OCI-LY1 (cell line): ENCODE measurements around the gene DAZL.
A peak's percentile ranks its signal among the peaks of the same experiment; 100 is the strongest.

Experiments used
- H2AFZ ChIP-seq: fragments of 200-600 bp; sonication (generic), shearing (Covaris generic); 2 replicates; pipeline ENCODE4 v1.6.0; 2014; ENCODE audit warnings: antibody characterized with exemption, mild to moderate bottlenecking, low read length
- H3F3A ChIP-seq: fragments of 200-600 bp; sonication (generic), shearing (Covaris generic); 2 replicates; pipeline ENCODE4 v1.6.0; 2014; ENCODE audit warnings: mild to moderate bottlenecking, antibody characterized with exemption, low read length, moderate library complexity; ENCODE audit not compliant: insufficient read depth
- H3K27ac ChIP-seq: fragments of 200-600 bp; sonication (generic); 2 replicates; pipeline ENCODE4 v1.5.1; 2014; ENCODE audit warnings: low read length, mixed run types, mild to moderate bottlenecking, low read depth; ENCODE audit not compliant: poor library complexity, severe bottlenecking
- H3K27me3 ChIP-seq: fragments of 200-600 bp; sonication (generic); 2 replicates; pipeline ENCODE4 v1.6.0; 2014; ENCODE audit warnings: antibody characterized with exemption, mild to moderate bottlenecking, low read length, moderate library complexity; ENCODE audit not compliant: insufficient read depth
- H3K36me3 ChIP-seq: fragments of 200-600 bp; sonication (generic); 2 replicates; pipeline ENCODE4 v1.6.1; 2014; ENCODE audit warnings: mild to moderate bottlenecking, antibody characterized with exemption, low read length, moderate library complexity, mixed read lengths; ENCODE audit not compliant: insufficient read depth
- H3K4me1 ChIP-seq: fragments of 200-600 bp; sonication (generic); 2 replicates; pipeline ENCODE4 v1.5.1; 2014; ENCODE audit warnings: mild to moderate bottlenecking, low read length, moderate library complexity; ENCODE audit not compliant: insufficient read depth, severe bottlenecking
- H3K4me2 ChIP-seq: fragments of 200-600 bp; sonication (generic), shearing (Covaris generic); 2 replicates; pipeline ENCODE4 v1.6.1; 2014; ENCODE audit warnings: low read length
- H3K4me3 ChIP-seq: fragments of 200-600 bp; sonication (generic); 2 replicates; pipeline ENCODE4 v1.5.1; 2014; ENCODE audit warnings: low read length, low read depth, mild to moderate bottlenecking, mixed read lengths; ENCODE audit not compliant: poor library complexity, severe bottlenecking
- H3K79me2 ChIP-seq: fragments of 200-600 bp; shearing (Covaris generic); 2 replicates; pipeline ENCODE4 v1.6.1; 2016; ENCODE audit warnings: mixed run types, low read length, mixed read lengths; ENCODE audit not compliant: insufficient read depth
- H3K9ac ChIP-seq: fragments of 200-600 bp; sonication (generic), shearing (Covaris generic); 2 replicates; pipeline ENCODE4 v1.6.1; 2014; ENCODE audit warnings: mild to moderate bottlenecking, low read length, mixed read lengths
- H3K9me2 ChIP-seq: fragments of 200-600 bp; sonication (generic), shearing (Covaris generic); 2 replicates; pipeline ENCODE4 v1.6.1; 2014; ENCODE audit warnings: low read depth, mild to moderate bottlenecking, low read length, mixed read lengths
- H3K9me3 ChIP-seq: fragments of 200-600 bp; shearing (Covaris generic); 2 replicates; pipeline ENCODE4 v1.6.1; 2014; ENCODE audit warnings: low read length, mixed read lengths
- H4K20me1 ChIP-seq: fragments of 200-600 bp; sonication (generic), shearing (Covaris generic); 2 replicates; pipeline ENCODE4 v1.6.0; 2016; ENCODE audit warnings: mild to moderate bottlenecking, low read length; ENCODE audit not compliant: insufficient read depth
- EZH2 ChIP-seq: fragments of 200-600 bp; sonication (generic), shearing (Covaris generic); IDR thresholded peaks from 2 replicates; pipeline ENCODE4 v1.8.0; 2017; ENCODE audit warnings: borderline replicate concordance, mixed run types, mild to moderate bottlenecking, antibody characterized with exemption, low read length, moderate library complexity, mixed read lengths
- TF ChIP-seq, protein P1 (sequence below): fragments of 200-600 bp; sonication (generic), shearing (Covaris generic); IDR thresholded peaks from 2 replicates; pipeline ENCODE4 v1.5.1; 2017; ENCODE audit warnings: mild to moderate bottlenecking, antibody characterized with exemption, low read length, moderate library complexity, mixed read lengths

DAZL gene

DNA sequence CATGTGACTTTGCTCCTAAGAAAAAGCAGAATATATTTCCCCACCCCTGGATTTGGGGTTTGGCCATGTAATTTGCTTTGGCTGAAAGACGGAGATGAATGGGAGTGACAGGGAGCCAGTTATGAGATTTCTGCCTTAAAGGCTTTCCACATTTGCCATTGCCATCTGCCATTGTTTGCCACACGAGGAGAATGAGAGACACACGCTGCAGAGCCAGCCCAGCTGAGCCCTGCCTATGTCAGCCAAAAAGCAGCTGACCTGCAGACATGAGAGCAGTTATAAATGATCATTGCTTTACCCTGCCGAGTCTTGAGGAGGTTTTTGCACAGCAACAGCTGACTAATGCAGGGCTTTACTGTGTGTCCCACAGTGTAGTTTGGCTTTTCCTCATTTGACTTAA lies 51.1 kb downstream of the DAZL start:
- Histone ChIP-seq H3K9ac (no peak overlapping the region), H3K9me3 (peaks cover 5% of the 10 kb centered on the region; the same call in 1 of the 2 replicates), H3K36me3 (no peaks in the 10 kb centered on the region), H3K27ac (no peak overlapping the region), H3K4me2 (no peak overlapping the region), H3F3A (no peaks in the 10 kb centered on the region), H3K4me3 (no peak overlapping the region), H4K20me1 (no peaks in the 10 kb centered on the region), H3K27me3 (no peaks in the 10 kb centered on the region), H2AFZ (no peak overlapping the region), H3K4me1 (peaks cover 13% of the 10 kb centered on the region), H3K9me2 (no peaks in the 10 kb centered on the region), H3K79me2 (no peaks in the 10 kb centered on the region)
- no peak for TF ChIP-seq EZH2
- TF ChIP-seq, protein P1, sequence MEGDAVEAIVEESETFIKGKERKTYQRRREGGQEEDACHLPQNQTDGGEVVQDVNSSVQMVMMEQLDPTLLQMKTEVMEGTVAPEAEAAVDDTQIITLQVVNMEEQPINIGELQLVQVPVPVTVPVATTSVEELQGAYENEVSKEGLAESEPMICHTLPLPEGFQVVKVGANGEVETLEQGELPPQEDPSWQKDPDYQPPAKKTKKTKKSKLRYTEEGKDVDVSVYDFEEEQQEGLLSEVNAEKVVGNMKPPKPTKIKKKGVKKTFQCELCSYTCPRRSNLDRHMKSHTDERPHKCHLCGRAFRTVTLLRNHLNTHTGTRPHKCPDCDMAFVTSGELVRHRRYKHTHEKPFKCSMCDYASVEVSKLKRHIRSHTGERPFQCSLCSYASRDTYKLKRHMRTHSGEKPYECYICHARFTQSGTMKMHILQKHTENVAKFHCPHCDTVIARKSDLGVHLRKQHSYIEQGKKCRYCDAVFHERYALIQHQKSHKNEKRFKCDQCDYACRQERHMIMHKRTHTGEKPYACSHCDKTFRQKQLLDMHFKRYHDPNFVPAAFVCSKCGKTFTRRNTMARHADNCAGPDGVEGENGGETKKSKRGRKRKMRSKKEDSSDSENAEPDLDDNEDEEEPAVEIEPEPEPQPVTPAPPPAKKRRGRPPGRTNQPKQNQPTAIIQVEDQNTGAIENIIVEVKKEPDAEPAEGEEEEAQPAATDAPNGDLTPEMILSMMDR = no peak

DNA sequence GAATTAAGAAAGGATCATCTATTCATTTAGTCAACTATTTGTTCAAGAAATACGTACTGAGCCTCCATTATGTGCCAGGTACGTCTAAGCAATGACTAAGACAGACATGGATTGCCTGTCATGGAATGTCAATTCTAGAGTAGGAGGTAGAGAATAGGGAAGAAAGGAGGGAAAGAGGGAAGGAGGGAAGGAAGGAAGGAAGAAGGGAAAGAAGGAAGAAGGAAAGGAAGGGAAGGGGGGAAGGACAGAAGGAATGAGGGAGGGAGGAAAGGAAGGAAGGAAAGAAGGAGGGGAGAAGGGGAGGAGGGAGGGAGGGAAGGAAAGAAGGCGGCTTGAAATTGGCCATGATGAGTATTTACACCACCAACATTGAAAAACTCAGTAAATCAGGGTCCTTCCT lies 52.5 kb downstream of the DAZL start:
- Histone ChIP-seq H3K36me3 (no peaks in the 10 kb centered on the region), H4K20me1 (no peaks in the 10 kb centered on the region), H3K4me1 (peaks cover 13% of the 10 kb centered on the region), H3K9me3 (peaks cover 5% of the 10 kb centered on the region; the same call in 1 of the 2 replicates), H3K79me2 (no peaks in the 10 kb centered on the region), H2AFZ (no peak overlapping the region), H3K4me3 (no peak overlapping the region), H3K4me2 (no peak overlapping the region), H3K9ac (no peak overlapping the region), H3K27me3 (no peaks in the 10 kb centered on the region), H3F3A (no peaks in the 10 kb centered on the region), H3K27ac (no peak overlapping the region), H3K9me2 (no peaks in the 10 kb centered on the region)
- TF ChIP-seq, protein P1 = no peak
- no peak for TF ChIP-seq EZH2

DNA sequence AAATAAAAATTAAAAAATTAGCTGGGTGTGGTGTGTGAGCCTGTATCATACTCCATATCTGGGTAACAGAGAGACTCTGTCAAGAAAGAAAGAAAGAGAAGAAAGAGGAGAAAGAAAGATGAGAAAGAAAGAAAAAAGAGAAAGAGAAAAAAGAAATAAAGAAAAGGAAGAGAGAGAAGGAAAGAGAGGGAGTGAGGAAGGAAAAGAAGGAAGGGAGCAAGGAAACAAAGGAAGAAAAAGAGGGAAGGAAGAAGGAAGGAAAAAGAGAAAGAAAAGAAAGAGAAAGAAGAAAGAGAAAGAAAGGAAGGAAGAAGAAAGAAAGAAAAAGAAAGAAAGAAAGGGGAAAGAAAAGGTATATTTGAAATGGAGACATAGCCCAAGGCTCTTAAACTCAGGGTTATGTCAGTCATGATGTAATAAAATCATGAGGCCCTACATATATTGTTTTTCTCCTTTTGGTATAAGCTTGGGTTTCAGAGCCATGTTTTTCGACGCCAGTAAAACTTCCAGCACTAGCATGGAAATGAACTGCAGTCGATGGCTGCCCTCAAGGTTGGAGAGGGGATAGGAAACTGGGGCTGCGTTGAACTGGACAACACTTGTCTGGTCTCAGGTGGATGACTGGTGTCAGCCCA lies 53.8 kb downstream of the DAZL start:
- H3K4me2 ChIP-seq = no peak overlapping the region
- H3K9ac ChIP-seq = no peak overlapping the region; the same call in 1 of the 2 replicates
- H3K4me1 ChIP-seq = peaks cover 23% of the 10 kb centered on the region
- no peaks in the 10 kb centered on the region for H3K36me3 ChIP-seq
- H3K9me3 ChIP-seq = peaks cover 5% of the 10 kb centered on the region; the same call in 1 of the 2 replicates
- 0 out of 2 replicates have a peak overlapping the region, but pooled peaks have one; percentile 50 for H2AFZ ChIP-seq
- no peaks in the 10 kb centered on the region for H3F3A ChIP-seq
- no peaks in the 10 kb centered on the region for H3K79me2 ChIP-seq
- no peaks in the 10 kb centered on the region for H3K9me2 ChIP-seq
- no peaks in the 10 kb centered on the region for H4K20me1 ChIP-seq
- TF ChIP-seq, protein P1 = no peak
- H3K27ac ChIP-seq = no peak overlapping the region
- no peak overlapping the region for H3K4me3 ChIP-seq
- H3K27me3 ChIP-seq = no peaks in the 10 kb centered on the region
